Pancreas (tissue), 10 donors: Measurements from ENCODE around the gene MTFR1L. TPM values are rescaled to one million over a fixed set of nuclear protein-coding genes. Genes with fewer than 3 reads are reported as not detected.
A peak's percentile ranks its signal among the peaks of the same experiment; 100 is the strongest.

Experiments used
- ATAC-seq, 4 donors: fragments of 200-7000 bp; cut with Tn5 transposase; one replicate each; pipeline versions ENCODE4 v1.8.0 to v1.9.1; 2020; ENCODE audit warnings: mild to moderate bottlenecking in 4 of 4, moderate library complexity in 4 of 4
- DNase-seq, 6 donors: peaks; one replicate each; pipeline ENCODE4 v3.0.0-alpha.2; 2020
- FAIRE-seq: peaks from 2 replicates; lab custom pipeline; 2012; peaks lifted over from hg19 to GRCh38; lab: Jason Lieb, UNC
- H3K27ac ChIP-seq, 4 donors: fragments of 200-600 bp; sonication (generic); 1 replicate in 3 of 4; 2 replicates in 1 of 4; pipeline versions ENCODE4 v1.5.0 to v1.8.0; 2020
- H3K27me3 ChIP-seq, 4 donors: fragments of 200-600 bp; one replicate each; pipeline ENCODE4 v1.8.0; 2021
- H3K36me3 ChIP-seq, 3 donors: fragments of 200-600 bp; sonication (generic) in 1 of 3; one replicate each; pipeline versions ENCODE4 v1.5.0 to v1.8.0; 2020 to 2021
- H3K4me1 ChIP-seq, 3 donors: fragments of 200-600 bp; one replicate each; pipeline ENCODE4 v1.8.0; 2021
- H3K4me3 ChIP-seq, 4 donors: fragments of 200-600 bp; sonication (generic) in 2 of 4; one replicate each; pipeline versions ENCODE4 v1.5.0 to v1.8.0; 2020 to 2021
- H3K9me3 ChIP-seq, 4 donors: fragments of 200-600 bp; one replicate each; pipeline ENCODE4 v1.8.0; 2021
- WGBS, 2 donors: extraction: QIAGEN DNeasy Blood & Tissue Kit; methylation state at CpG; one replicate each; pipeline ENCODE4 v1.1.7; 2013; 5-methylcytosine and 5-hydroxymethylcytosine counted together
- intact Hi-C, 3 donors: fragments of 100-400 bp; cut with DNase I; formaldehyde crosslinking; loops; one replicate each; pipeline versions ENCODE4 v1.11.1 to v1.14.2; 2022
- polyA plus RNA-seq, 2 donors: library from polyadenylated mRNA; stranded (reverse); fragments of 200-250 nt; gene quantifications; one replicate each; pipeline ENCODE4 v1.2.3, GENCODE V29; 2013
- total RNA-seq, 6 donors: library from RNA; stranded (reverse); fragmentation: NEBNext Ultra II Directional in 4 of 6; extraction: Animal tissue kit (Norgen Biotek cat#: 25700) in 4 of 6; gene quantifications; one replicate each; pipeline versions ENCODE4 v1.2.1 to v1.2.4, GENCODE V29; 2021 to 2023
- TF ChIP-seq, protein P1 (sequence below), 4 donors: fragments of 200-600 bp; sonication (generic) in 3 of 4; IDR thresholded peaks; one replicate each; pipeline versions ENCODE4 v1.5.0 to v1.8.0; 2021; ENCODE audit warnings: antibody characterized with exemption in 4 of 4
- donor health status: healthy with polysubstance abuse.
- donor health status: DM: no; HTN: no; CAD: no; lungs with moderate emphysema.
- donor health status: DM: no; HTN: no; CAD: no.
- donor health status: control.
- donor health status: control.
- donor health status: Bipolar disorder and iron deficiency.
- donor health status: DM: yes; HTN: yes; CAD: no.
- donor health status: DM: no; HTN: no; CAD: no.
- donor health status: DM: no; HTN: no; CAD: no.
- donor health status: DM: yes; HTN: yes; CAD: no.

Gene MTFR1L
- total and polyA plus RNA-seq, 8 donors = 24.0 to 59.6 (median 27.5) TPM

DNA sequence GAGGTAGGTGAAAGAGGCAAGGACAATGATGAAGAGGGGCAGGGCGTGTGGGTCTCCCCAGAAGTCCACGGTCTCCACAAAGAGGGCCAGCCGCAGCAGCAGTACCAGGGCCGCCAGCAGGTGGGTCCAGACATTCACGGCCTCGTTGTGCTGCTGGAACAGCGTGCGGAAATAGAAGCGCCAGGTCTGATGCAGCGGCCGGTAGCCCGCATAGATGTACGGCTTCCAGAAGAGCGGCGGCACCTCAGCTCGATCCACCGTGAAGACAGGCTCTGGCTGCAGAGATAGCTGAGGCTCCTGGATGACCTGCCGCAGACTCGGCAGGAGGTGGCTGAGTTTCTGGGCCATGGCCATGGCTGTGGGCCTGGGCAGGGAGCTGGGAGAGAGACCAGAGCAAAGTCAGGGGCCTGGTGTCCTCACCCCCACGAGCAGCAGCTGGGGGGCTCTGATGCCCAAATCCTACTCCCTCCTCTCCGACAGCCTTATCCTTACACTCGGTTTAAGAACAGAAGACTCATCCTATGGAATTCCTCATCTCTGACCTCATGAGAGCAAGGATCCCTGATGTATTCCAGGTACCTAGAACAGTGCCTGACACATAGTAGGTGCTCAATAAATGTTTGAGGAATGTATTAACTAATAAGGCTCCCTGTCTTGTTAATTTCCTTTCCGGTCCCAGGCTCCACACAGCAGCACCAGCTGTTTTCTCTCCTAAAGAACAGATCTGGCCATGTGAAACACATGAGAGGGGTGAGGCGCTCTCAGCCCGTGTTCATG is 43.9 kb downstream of the MTFR1L start:
- Histone ChIP-seq H3K4me3 (no peak overlapping the region), H3K36me3 (no peaks in the 10 kb centered on the region), H3K4me1 (peaks cover 20 to 32% (median 22%) of the 10 kb centered on the region in 3 donors), H3K27me3 (no peaks in the 10 kb centered on the region), H3K27ac (no peak overlapping the region), H3K9me3 (no peaks in the 10 kb centered on the region)
- FAIRE-seq (no peak), DNase-seq (no peak), ATAC-seq (no peak)
- 91 to 94% methylated on average over 25 of the region's 25 CpGs for WGBS, 2 donors
- TF ChIP-seq, protein P1, sequence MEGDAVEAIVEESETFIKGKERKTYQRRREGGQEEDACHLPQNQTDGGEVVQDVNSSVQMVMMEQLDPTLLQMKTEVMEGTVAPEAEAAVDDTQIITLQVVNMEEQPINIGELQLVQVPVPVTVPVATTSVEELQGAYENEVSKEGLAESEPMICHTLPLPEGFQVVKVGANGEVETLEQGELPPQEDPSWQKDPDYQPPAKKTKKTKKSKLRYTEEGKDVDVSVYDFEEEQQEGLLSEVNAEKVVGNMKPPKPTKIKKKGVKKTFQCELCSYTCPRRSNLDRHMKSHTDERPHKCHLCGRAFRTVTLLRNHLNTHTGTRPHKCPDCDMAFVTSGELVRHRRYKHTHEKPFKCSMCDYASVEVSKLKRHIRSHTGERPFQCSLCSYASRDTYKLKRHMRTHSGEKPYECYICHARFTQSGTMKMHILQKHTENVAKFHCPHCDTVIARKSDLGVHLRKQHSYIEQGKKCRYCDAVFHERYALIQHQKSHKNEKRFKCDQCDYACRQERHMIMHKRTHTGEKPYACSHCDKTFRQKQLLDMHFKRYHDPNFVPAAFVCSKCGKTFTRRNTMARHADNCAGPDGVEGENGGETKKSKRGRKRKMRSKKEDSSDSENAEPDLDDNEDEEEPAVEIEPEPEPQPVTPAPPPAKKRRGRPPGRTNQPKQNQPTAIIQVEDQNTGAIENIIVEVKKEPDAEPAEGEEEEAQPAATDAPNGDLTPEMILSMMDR (IDR thresholded peaks at IDR 0.05) = no peak
- intact Hi-C loops = no loop called here

DNA sequence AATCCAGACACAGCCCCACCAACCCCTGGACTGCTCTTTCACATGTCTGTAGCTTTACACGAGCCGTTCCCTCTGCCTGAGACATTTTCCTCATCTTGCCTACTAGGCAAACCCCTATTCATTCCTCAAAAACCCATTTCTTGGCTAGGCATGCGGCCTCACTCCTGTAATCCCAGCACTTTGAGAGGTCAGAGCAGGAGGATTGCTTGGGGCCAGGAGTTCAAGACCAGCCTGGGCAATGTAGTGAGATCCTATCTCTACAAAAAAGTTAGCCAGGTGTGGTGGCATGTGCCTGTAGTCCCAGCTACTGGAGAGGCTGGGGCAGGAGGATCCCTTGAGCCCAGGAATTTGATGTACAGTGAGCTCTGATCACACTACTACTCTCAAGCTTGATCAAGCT is 44.7 kb downstream of the MTFR1L start:
- H3K27me3 ChIP-seq = no peaks in the 10 kb centered on the region
- no peak overlapping the region for H3K4me3 ChIP-seq
- intact Hi-C loops = no loop called here
- 92 to 97% methylated on average over 3 of the region's 3 CpGs for WGBS, 2 donors
- ATAC-seq (no peak), DNase-seq (no peak), FAIRE-seq (no peak)
- no peak overlapping the region for H3K27ac ChIP-seq
- no peaks in the 10 kb centered on the region for H3K9me3 ChIP-seq
- no peaks in the 10 kb centered on the region for H3K36me3 ChIP-seq
- peaks cover 20 to 32% (median 21%) of the 10 kb centered on the region in 3 donors for H3K4me1 ChIP-seq
- TF ChIP-seq, protein P1 (IDR thresholded peaks at IDR 0.05) = no peak

DNA sequence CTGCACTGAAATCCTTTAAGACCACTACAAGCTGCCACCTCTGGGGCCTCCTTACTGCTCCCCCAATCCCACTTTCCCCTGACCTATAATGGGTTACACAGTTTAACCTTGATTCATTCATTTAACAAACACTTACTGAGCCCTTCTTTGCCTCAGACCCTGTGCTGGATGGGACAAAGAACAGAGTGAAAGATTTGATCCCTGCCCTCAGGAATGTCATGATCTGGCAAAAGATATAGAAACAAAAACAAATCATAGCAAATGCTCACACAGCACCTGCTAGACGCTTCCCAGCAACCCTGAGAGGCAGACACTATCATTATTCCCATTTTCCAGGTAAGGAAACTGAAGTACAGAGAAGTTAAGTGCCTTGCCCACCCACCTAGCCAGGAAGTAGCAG is 46.5 kb downstream of the MTFR1L start:
- WGBS, 2 donors = 21 to 35% methylated on average over 1 of the region's 1 CpG
- Histone ChIP-seq H3K4me3 (no peak overlapping the region), H3K36me3 (no peaks in the 10 kb centered on the region), H3K27me3 (no peaks in the 10 kb centered on the region), H3K27ac (peak overlapping the region; percentile 46 to 87 (median 84)), H3K4me1 (peaks cover 30 to 44% (median 31%) of the 10 kb centered on the region in 3 donors), H3K9me3 (no peaks in the 10 kb centered on the region)
- FAIRE-seq (no peak), ATAC-seq (no peak), DNase-seq (no peak)
- TF ChIP-seq, protein P1 (IDR thresholded peaks at IDR 0.05) = no peak
- intact Hi-C loops = no loop called here

DNA sequence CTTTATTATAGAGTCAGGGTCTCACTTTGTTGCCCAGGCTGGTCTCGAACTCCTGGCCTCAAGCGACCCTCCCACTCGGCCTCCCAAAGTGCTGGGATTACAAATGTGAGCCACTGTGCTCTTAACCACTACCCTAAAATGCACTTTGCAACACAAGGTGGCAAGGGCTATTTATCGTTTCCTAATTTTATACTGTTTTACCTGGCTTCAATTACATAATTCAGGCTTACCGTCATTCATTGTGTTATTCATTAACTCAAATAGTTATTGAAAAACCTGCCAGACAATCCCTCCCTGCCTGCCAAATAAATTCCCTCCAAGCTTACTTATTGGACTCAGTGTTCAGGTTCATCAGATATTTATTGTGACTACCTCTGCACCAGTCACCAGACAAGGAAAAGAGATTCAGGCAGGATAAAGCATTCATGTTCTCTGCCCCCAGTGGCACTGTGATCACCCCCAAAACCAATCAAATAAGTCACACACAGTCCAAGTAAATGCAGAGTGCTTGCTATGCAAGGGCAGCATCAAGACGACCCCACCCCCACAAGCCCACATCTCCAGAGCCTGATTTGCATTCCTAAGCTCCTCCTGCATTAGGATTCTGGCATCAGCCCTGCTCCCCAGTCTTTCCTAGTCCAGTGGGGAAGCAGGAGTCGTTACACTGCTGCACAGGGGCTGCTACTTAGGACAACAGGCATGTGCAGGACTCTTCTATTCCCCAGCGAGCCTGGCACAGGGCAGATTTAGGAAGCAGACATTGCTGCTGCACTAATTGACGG is 47.6 kb downstream of the MTFR1L start:
- no peaks in the 10 kb centered on the region for H3K36me3 ChIP-seq
- TF ChIP-seq, protein P1 (IDR thresholded peaks at IDR 0.05) = no peak
- DNase-seq (peak in 4 of 6 donors; percentile 48 to 66 (median 61)), ATAC-seq (peak; percentile 66 to 82 (median 73)), FAIRE-seq (peak; percentile 20)
- H3K4me3 ChIP-seq = no peak overlapping the region
- H3K4me1 ChIP-seq = peaks cover 41 to 55% (median 41%) of the 10 kb centered on the region in 3 donors
- intact Hi-C loops = no loop called here
- no peaks in the 10 kb centered on the region for H3K27me3 ChIP-seq
- no peaks in the 10 kb centered on the region for H3K9me3 ChIP-seq
- H3K27ac ChIP-seq = peak overlapping the region; percentile 56 to 87 (median 84)
- WGBS, 2 donors = 14 to 18% methylated on average over 9 of the region's 9 CpGs
